ENCODE data around the gene PTPRN2. TPM values are rescaled to one million over a fixed set of nuclear protein-coding genes. Genes with fewer than 3 reads are reported as not detected.

Gene PTPRN2
- polyA plus RNA-seq, 1 of the 3 experiments (the other 2 are of a cell fraction) = 4.0 TPM

GRCh38 chr7:157668884-157669767 lies 918.5 kb downstream of the PTPRN2 start:
- no peak overlapping the region for H2AFZ ChIP-seq (ENCODE audit: low read depth)
- H3K4me3 ChIP-seq (ENCODE audit: low read depth in 2 of 2, low read length in 1 of 2) = no peak overlapping the region
- ChIA-PET POLR2A (no interaction called here), CTCF (interaction anchor here (1.2 kb wide), 1 partner anchor 324 kb away, joined by 3 read pairs; no protein-coding TSS in a partner anchor)
- no peak for DNase-seq
- H3K4me2 ChIP-seq = no peak overlapping the region
- H3K4me1 ChIP-seq (ENCODE audit: control insufficient read depth in 1 of 2, insufficient read depth in 2 of 2, low read depth in 1 of 2, low read length in 1 of 2) = peaks cover 0 to 16% of the 10 kb centered on the region in 2 experiments; a peak in 1 of 4 replicates
- no peaks in the 10 kb centered on the region for H3K36me3 ChIP-seq (replicated peaks in 1 of 2; ENCODE audit: control insufficient read depth in 1 of 2, insufficient read depth in 2 of 2, low read length in 1 of 2)
- TF ChIP-seq RXRA (IDR thresholded peaks at IDR 0.05; ENCODE audit: borderline replicate concordance, low read depth) = no peak
- TF ChIP-seq FOXJ3 (CRISPR knock-in tag; IDR thresholded peaks at IDR 0.05) = 0 out of 2 replicates have a peak, but pooled peaks have one; percentile 26
- 0 out of 2 replicates have a peak, but pooled peaks cover 3% of the 10 kb centered on the region for H4K20me1 ChIP-seq (ENCODE audit: insufficient read depth)
- 78% methylated on average over 26 of the region's 33 CpGs for WGBS (ENCODE audit: low lambda C conversion rate)
- no peak overlapping the region for H3K9ac ChIP-seq
- H3K9me3 ChIP-seq = no peaks in the 10 kb centered on the region
- no peaks in the 10 kb centered on the region for H3K9me2 ChIP-seq
- no peaks in the 10 kb centered on the region for H3K79me2 ChIP-seq (ENCODE audit: insufficient read depth)
- peak overlapping the region in 1 of 2 experiments; percentile 4; a peak in 1 of 4 replicates for H3K27ac ChIP-seq (ENCODE audit: low read depth in 2 of 2, low read length in 1 of 2)
- no peaks in the 10 kb centered on the region for H3K27me3 ChIP-seq (ENCODE audit: insufficient read depth)
- no peaks in the 10 kb centered on the region for H3F3A ChIP-seq (replicated peaks; ENCODE audit: insufficient read depth)

DNA sequence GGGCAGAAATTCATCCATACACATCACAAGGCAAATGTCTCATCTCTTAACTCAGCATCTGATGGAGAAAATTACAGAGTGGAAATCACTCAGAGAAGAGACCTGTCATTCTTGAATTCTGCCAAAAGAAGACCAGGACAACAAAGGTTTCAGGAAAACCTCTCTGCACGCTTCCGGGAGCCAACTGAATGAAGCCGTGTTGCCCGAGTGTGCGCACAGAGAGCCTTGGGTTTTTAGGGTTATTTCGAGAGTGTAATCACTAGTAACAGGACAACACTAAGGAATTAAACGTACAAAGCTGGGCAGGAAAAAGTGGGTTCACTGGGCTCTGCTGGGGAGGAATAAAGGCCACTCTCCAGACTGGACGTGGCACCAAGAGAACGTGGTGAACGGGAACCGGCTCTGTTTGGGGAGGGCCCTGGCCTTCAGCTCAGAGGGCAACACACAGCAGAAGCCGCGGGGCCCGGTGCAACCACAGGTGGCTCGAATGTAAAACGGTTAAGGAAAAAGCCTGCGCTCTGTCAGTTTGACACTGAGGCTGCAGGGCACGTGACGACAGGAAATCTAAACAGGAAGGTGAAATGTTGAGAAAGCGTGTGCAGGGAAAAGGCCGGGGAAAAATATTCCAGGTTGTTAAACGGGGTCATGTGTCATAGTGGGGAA lies 919.3 kb downstream of the PTPRN2 start:
- no peak overlapping the region for H2AFZ ChIP-seq (ENCODE audit: low read depth)
- H3K4me3 ChIP-seq (ENCODE audit: low read depth in 2 of 2, low read length in 1 of 2) = no peak overlapping the region
- H3K4me2 ChIP-seq = no peak overlapping the region
- TF ChIP-seq POLR2AphosphoS5 (IDR thresholded peaks at IDR 0.05; ENCODE audit: low read depth, low read length) = no peak
- TF ChIP-seq RXRA (IDR thresholded peaks at IDR 0.05; ENCODE audit: borderline replicate concordance, low read depth) = no peak
- TF ChIP-seq FOXM1 (IDR thresholded peaks at IDR 0.05; ENCODE audit: low read depth) = no peak
- no peak for TF ChIP-seq TAF1 (IDR thresholded peaks at IDR 0.05; ENCODE audit: borderline replicate concordance, low read depth, low read length)
- no peak for TF ChIP-seq ELF1 (IDR thresholded peaks at IDR 0.05)
- TF ChIP-seq RCOR1 (IDR thresholded peaks at IDR 0.05; ENCODE audit: low read length) = no peak
- no peak for TF ChIP-seq MEF2A (IDR thresholded peaks at IDR 0.05; ENCODE audit: borderline replicate concordance, low read depth)
- TF ChIP-seq CTCF (IDR thresholded peaks at IDR 0.05) = no peak
- no peak for TF ChIP-seq FOSL2 (IDR thresholded peaks at IDR 0.05; ENCODE audit: borderline replicate concordance, low read depth)
- TF ChIP-seq RAD21 (IDR thresholded peaks at IDR 0.05; ENCODE audit: low read length) = no peak
- POLR2A ChIA-PET = no interaction called here
- no peaks in the 10 kb centered on the region for H3K36me3 ChIP-seq (replicated peaks in 1 of 2; ENCODE audit: control insufficient read depth in 1 of 2, insufficient read depth in 2 of 2, low read length in 1 of 2)
- peaks cover 0 to 23% of the 10 kb centered on the region in 2 experiments; a peak in 1 of 4 replicates for H3K4me1 ChIP-seq (ENCODE audit: control insufficient read depth in 1 of 2, insufficient read depth in 2 of 2, low read depth in 1 of 2, low read length in 1 of 2)
- no peak overlapping the region for H3K9ac ChIP-seq
- H3K9me3 ChIP-seq = no peaks in the 10 kb centered on the region
- 72% methylated on average over 22 of the region's 22 CpGs for WGBS (ENCODE audit: low lambda C conversion rate)
- DNase-seq = peak; percentile 75
- CTCF ChIA-PET = interaction anchor here (1.2 kb wide), 1 partner anchor 324 kb away, joined by 3 read pairs; no protein-coding TSS in a partner anchor
- no peaks in the 10 kb centered on the region for H3K79me2 ChIP-seq (ENCODE audit: insufficient read depth)
- 0 out of 2 replicates have a peak, but pooled peaks cover 3% of the 10 kb centered on the region for H4K20me1 ChIP-seq (ENCODE audit: insufficient read depth)
- H3F3A ChIP-seq (replicated peaks; ENCODE audit: insufficient read depth) = no peaks in the 10 kb centered on the region
- peak overlapping the region in 1 of 2 experiments; percentile 30; a peak in 1 of 4 replicates for H3K27ac ChIP-seq (ENCODE audit: low read depth in 2 of 2, low read length in 1 of 2)
- H3K9me2 ChIP-seq = no peaks in the 10 kb centered on the region
- H3K27me3 ChIP-seq (ENCODE audit: insufficient read depth) = no peaks in the 10 kb centered on the region
